GM12801 (cell line): ENCODE results near the gene AREG.

Source experiments
- TF ChIP-seq, protein P1 (sequence below): IDR thresholded peaks from one replicate; pipeline ENCODE4 v1.5.1; 2011; ENCODE audit warnings: control low read depth; ENCODE audit not compliant: insufficient read length; ENCODE audit errors: extremely low read depth

AREG gene

DNA sequence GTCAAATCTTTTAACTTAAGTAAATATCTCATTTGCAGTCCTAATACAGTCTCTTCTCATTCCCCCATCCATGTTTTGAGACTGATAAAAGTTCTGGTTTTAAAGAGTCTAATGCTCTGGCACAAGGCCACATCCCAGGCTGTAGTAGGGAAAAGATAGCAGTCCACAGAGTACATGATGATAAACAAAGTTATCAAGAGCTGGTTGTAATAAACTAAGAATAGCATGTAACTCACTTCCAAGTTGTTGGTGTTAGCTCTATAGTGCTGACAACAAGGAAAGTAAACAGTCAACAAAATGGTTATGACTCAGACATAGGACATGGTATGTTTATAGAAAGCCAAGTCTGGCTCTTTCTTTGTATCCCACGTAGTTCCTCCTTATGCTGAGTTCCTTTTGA lies 21.8 kb upstream of the AREG start:
- TF ChIP-seq, protein P1, sequence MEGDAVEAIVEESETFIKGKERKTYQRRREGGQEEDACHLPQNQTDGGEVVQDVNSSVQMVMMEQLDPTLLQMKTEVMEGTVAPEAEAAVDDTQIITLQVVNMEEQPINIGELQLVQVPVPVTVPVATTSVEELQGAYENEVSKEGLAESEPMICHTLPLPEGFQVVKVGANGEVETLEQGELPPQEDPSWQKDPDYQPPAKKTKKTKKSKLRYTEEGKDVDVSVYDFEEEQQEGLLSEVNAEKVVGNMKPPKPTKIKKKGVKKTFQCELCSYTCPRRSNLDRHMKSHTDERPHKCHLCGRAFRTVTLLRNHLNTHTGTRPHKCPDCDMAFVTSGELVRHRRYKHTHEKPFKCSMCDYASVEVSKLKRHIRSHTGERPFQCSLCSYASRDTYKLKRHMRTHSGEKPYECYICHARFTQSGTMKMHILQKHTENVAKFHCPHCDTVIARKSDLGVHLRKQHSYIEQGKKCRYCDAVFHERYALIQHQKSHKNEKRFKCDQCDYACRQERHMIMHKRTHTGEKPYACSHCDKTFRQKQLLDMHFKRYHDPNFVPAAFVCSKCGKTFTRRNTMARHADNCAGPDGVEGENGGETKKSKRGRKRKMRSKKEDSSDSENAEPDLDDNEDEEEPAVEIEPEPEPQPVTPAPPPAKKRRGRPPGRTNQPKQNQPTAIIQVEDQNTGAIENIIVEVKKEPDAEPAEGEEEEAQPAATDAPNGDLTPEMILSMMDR: no peak

DNA sequence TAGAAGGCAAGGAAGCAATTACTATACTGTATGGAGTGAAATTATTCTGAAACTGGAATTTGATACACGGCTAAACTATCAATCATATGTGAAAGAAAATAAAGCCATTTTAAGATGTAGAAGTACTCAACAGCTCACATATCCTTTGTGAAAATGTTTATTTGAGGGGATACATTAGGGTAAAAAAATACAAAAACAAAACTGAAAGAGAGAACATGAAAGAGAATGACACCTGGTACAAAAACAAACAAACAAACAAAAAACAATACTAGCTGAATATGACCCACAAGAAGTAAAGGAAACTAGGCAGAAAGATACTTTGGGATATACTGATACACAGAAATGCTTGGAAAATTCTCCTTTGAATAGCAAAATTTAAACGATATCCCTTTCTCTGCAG lies 20.8 kb upstream of the AREG start:
- TF ChIP-seq, protein P1: no peak

DNA sequence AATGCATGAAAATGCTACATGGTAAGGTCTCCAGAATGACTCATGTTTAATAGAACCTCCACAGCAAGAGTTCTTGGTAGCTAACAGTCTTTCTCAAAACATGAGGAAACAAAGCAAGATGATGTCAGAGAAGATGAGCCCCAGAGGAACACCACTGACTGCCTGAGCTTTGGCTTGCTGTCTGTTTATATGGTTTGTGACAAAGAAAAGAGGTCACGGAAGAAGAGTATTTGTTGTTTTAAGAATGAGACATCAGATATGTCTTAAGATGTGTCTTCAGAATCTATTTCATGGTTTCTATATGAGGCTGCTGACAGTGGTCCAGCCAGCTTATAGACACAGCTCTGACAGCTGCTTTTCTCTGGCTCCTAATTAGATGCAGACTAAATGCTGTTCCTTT lies 18.8 kb upstream of the AREG start:
- TF ChIP-seq, protein P1: no peak

DNA sequence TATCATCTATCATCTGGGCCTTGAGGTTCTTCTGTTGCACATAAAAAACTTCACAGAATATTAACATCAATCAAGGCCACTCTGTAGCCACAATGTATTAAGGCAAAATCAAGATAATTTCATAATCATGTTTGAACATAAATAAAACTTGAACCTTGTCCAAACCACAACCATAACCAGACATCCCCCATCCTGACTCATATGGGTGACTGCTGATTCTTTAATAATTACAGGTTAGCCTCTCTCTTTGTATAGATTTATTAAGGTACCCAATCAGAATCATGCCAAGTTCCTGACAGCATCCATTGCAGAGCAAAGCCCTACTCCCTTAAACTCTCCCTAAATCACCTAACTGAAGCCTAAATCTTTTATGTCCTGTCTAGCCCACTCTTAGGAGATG lies 16.7 kb upstream of the AREG start:
- TF ChIP-seq, protein P1: no peak

DNA sequence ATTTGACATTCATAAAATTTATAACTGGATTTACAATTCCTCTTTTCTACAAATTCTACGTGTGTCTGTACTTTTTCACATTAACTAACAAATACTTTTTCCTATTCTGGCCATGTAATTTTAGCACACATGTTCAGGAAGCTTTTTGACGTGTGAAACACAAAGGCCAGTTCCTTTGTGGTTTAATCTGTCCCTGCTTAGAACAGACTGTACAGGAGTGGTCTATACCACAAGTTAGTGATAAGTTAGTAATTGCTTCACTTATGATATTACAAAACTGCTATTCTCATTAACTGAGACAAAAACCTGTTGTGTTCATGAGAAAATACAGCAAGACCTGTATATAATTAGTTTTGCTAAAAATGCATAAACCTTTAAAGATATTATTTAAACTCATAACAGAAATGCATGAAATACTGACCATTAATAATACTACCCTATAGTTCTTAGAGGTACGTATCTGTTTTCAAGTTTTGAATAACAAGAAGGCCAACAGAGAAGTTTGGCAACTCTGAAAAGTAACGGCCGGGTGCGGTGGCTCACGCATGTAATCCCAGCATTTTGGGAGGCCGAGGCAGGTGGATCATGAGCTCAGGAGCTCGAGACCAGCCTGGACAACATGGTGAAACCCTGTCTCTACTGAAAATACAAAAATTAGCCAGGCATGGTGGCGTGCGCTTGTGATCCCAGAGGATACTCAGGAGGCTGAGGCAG lies 13.7 kb upstream of the AREG start:
- TF ChIP-seq, protein P1: no peak

DNA sequence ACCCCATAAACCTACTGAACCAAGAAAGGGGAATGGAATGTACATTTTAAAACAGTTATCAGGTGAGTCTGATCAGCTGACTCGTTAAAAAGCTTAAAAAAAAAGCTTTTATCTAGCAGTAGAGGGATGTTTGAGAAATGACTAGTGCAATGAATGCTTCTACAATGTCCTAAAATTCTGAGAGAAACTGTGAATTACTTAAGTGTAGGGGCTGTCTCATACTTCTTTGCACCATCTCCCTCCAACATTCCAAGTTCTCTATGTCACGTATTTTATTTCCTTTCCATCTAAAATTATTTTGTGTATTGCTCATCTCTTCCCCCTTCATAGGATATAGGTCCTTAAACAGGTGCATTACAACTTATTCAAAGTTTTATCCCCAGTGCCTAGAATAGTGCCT lies 11.9 kb upstream of the AREG start:
- TF ChIP-seq, protein P1: no peak

DNA sequence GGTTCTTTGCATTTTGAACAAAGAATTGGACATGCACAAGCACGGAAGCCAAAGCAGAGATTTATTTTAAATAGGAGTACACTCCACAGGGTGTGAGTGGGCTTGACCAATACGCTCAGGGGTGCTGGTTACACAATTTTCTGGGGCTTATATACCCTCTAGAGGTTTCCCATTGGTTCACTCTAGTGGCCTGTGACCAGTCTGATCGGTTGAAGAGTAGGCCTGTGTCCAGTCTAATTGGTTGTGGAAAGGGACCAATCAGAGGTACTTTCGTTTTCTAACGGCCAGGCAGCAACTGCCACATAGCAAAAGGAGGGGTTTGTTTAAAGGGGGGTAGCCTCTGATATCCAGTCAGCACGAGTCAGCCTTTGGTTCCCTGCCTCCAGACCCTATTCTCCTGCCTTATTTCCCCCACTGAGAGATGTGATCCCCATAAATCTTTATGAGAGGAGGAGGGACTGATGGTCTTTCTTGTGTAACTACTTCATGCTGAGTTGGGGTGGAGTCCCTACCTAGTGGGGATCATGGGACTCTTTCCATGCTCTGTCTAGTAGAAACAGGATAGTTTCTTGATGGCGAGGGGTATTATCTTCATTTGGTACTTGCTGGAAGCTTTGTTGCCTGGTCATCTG lies 11.3 kb upstream of the AREG start:
- TF ChIP-seq, protein P1: no peak
